Omental fat pad (tissue), 4 donors: ENCODE measurements around the gene ERFE. TPM values are rescaled to one million over a fixed set of nuclear protein-coding genes. Genes with fewer than 3 reads are reported as not detected.

Experiments used
- ATAC-seq: fragments of 150-250 bp; one replicate; pipeline ENCODE4 v1.9.1; 2016; ENCODE audit warnings: mild to moderate bottlenecking, moderate library complexity; ENCODE audit not compliant: low FRiP score
- DNase-seq: peaks from one replicate; pipeline ENCODE4 v3.0.0-alpha.2; 2019; ENCODE audit warnings: low spot score
- total RNA-seq, 4 donors: library from RNA; depleted of rRNA; stranded (reverse); fragments of >200 nt; gene quantifications; one replicate each; pipeline ENCODE4 v1.1.0, GENCODE V29; 2016
- TF ChIP-seq, protein P1 (sequence below), 3 donors: fragments of 450-650 bp; IDR thresholded peaks; one replicate each; pipeline ENCODE4 v1.5.1; 2016 to 2017; ENCODE audit warnings: antibody characterized with exemption in 3 of 3, mild to moderate bottlenecking in 3 of 3, moderate library complexity in 2 of 3

ERFE gene
- total RNA-seq, 4 donors from 2014 or later: 1.1 to 1.9 TPM; not detected in 2

DNA sequence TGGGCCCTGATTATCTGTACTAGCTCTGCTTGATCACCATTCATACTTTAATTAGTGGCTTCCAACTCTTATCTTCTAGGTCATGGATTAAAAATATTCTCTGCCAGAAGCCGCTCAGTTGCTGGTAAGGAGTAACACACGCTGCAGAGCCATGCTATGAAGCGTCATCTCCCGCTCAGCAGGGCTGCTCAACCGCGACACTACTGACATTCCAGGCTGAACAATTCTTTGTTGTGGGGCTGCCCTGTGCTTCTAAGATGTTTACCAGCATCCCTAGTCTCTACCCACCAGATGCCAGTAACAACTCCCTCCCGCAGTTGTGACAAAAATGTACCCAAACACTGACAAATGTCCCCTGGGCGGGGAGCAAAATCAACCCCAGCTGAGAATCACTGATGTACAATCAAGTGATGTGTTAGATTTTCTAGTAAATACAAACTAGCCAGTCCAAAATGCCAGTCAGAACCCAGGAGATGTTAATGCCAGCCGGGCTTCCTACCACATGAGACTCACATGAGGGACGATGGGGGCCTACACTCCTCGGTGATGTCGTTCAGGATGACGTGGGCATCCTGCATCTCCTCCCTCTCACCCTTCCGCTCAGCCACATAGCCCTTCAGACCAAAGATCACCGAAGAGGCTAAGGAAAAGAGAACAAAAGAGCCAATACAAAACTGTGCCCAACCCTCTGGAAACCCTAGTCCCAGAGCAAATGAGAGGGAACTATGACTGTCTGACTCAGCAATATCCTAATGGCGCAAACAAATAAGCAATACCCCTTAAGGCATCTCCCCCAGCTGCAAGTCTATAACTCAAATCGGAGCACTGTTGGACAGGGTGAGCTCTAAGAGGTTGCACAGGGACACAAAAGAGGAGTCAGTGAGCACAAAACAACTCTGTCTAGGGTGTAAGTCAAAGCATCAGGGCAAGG, 29.1 kb downstream of the ERFE start:
- TF ChIP-seq, protein P1, sequence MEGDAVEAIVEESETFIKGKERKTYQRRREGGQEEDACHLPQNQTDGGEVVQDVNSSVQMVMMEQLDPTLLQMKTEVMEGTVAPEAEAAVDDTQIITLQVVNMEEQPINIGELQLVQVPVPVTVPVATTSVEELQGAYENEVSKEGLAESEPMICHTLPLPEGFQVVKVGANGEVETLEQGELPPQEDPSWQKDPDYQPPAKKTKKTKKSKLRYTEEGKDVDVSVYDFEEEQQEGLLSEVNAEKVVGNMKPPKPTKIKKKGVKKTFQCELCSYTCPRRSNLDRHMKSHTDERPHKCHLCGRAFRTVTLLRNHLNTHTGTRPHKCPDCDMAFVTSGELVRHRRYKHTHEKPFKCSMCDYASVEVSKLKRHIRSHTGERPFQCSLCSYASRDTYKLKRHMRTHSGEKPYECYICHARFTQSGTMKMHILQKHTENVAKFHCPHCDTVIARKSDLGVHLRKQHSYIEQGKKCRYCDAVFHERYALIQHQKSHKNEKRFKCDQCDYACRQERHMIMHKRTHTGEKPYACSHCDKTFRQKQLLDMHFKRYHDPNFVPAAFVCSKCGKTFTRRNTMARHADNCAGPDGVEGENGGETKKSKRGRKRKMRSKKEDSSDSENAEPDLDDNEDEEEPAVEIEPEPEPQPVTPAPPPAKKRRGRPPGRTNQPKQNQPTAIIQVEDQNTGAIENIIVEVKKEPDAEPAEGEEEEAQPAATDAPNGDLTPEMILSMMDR (IDR thresholded peaks at IDR 0.05): no peak
- DNase-seq (no peak), ATAC-seq (no peak)

DNA sequence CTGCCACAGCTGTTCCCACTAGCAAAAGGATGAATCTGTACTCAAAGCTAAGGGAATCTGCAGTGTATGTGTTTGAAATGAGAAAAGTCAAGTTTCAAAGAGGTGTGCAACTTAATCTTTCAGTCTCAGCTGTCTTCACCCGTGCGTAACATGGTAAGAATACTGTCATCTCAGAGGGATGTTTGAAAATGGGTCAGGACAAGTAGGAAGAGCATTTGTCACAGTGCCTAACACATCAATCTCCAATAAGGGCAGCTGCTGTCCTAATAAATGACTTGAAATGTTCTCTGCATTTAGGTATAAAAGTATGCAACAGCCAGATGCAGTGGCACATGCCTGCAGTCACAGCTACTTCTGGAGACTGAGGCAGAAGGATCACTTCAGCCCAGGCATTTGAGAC, 31.7 kb downstream of the ERFE start:
- DNase-seq (no peak), ATAC-seq (no peak)
- TF ChIP-seq, protein P1 (IDR thresholded peaks at IDR 0.05): no peak

DNA sequence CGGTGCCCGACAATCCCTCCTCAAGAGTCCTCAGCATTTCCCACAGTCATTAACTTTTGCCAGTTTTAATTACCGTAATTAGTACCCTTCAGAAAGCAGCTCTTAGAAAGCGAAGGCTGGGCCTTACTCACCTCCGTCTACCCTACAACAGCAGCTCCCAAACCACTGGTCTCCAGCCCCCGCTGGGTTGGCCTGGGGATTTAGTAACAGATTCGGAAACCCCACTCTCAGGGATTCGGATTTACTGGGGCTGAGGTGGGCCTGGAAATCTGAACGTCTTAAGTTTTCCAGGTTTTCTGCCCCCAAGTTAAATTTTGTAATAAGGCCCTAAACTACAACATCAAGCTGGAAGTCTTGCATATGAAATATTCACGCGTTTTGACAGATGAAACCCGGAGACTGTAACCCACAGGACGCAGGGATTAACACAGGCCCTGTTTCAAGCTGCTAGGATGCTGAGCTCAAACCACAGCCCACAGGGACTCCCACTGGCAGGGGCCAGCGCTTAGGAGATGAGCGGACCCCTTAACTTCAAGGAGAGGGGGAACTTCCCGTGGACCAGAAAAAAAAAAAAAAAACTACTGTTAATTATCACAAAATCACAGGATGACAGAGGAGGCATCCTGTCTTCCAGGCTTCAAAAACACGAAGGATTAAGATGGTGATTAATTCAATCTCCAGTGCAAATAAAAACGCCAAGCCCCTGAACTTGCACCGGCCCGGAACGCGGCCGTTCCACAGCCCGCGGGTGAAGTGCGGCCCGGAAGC, 43.7 kb downstream of the ERFE start:
- DNase-seq: no peak
- TF ChIP-seq, protein P1 (IDR thresholded peaks at IDR 0.05): no peak
- ATAC-seq: no peak

DNA sequence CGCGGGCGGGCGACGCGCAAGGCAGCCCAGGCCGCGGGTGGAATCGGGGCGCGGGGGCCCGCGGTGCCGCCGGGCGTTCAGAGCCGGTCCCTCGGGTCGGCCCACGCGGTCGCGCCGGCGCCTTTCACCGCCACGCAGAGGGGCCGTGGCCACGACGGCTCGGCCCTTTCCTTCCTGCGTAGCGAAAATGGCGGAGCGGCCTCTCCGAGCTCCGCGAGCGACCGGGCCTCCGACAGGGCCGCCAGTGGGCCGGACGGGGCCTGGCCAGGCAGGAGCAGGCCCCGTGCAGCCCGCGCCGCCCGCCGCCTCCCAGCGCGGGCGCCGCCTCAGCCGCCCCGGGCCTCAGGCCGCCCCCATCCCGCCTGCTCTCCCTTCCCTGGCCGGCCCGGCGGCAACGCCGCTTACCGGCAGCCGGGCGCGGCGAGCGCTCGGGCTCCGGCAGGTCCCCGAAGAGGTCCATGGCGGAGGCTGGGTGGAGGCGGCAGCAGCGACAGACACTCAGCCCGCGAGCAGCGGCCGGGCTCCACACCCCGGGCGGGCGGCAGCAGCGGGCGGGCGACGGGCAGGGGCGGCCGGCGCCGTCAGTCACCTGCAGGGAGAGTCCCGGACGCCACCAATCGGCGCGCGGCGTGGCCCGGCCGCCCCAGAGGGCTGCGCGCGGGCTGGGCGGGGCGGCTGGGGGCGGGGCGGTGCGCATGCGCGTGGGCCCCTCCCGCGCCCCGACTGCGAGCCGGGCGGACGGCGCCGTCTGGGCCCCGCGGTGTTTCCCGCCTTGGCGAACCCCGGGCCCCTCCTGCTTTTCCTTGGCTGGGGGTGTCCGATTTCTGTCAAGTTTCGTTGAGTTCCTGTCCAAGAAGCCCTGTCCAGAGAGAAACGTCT, 44.6 kb downstream of the ERFE start, which contains the start of gene ILKAP:
Gene ILKAP, minus strand, starts transcription at position 602 of the 879 bp plus-strand sequence. Its CDS starts 142 bp downstream, at position 460.
- ATAC-seq: peak; percentile 99
- DNase-seq: no peak
- TF ChIP-seq, protein P1 (IDR thresholded peaks at IDR 0.05): no peak

DNA sequence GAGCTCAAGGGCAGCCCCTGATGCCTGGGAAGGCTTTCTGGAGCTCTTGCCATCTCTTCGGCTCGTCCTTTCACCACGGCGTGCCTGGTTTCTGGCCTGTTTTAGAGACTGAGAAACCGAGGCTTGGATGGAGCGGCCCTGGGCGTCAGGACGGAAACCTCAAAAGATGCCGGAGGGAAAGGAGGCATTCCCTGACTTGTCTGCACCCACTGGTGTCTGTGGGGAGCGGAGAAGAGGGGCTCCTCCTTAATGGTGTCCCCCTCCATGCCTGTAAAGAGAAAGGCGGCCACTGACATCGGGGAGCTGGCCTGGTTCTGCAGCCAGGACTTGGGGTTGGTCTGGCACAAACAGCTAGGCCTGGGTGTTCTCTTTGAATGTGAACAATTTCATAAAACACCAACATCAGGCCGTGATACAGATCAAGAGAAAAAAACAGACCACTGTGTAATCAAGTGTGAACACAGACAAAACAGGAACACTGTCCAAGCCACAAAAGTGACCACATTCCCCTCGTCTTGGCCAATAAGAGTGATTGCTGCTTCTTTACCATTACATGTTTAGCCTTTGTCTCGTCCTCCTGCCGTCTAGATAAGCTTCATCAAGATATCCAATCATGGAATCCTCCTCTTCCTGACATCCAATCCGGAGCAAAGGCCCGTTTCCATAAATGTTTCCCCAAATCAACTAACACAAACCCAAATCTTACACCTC, 45.4 kb downstream of the ERFE start:
- TF ChIP-seq, protein P1 (IDR thresholded peaks at IDR 0.05): no peak
- ATAC-seq (peak; percentile 20), DNase-seq (no peak)

DNA sequence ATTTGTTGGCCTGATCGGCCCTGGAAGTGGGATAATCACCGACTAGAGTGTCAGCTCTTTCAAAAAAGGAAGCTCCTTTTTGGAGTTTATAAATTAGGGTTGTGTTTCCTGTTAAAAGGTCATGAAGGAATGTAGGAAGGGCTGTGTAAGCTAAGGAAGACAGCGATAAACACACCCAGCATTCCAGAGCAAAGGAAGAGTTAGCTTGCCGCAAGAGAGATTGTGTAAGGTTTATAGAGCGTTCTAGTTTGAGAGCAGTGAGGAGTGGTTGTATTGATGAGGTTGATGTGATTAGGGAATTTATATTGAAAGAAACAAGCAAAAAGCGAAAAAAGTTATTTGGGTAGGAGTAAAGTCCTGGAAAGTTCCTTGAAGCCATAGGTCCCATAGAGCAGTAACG, 48.2 kb downstream of the ERFE start:
- DNase-seq (no peak), ATAC-seq (no peak)
- TF ChIP-seq, protein P1 (IDR thresholded peaks at IDR 0.05): no peak
